Right atrium auricular region (tissue), 2 donors: ENCODE measurements around the gene SLC24A1. TPM values are rescaled to one million over a fixed set of nuclear protein-coding genes. Genes with fewer than 3 reads are reported as not detected.
A peak's percentile ranks its signal among the peaks of the same experiment; 100 is the strongest.

Experiments
- DNase-seq: peaks from one replicate; pipeline ENCODE4 v3.0.0-alpha.2; 2019; ENCODE audit warnings: low spot score
- H3K27ac ChIP-seq, 2 donors: fragments of 200-600 bp; sonication (generic); 1 replicate in 1 of 2; 2 replicates in 1 of 2; pipeline ENCODE4 v1.5.1; 2016 to 2019
- H3K27me3 ChIP-seq, 2 donors: fragments of 200-600 bp; sonication (generic); one replicate each; pipeline versions ENCODE4 v1.5.1 to v1.6.0; 2017 to 2019
- H3K36me3 ChIP-seq: fragments of 200-600 bp; sonication (generic); one replicate; pipeline ENCODE4 v1.5.1; 2016
- H3K4me1 ChIP-seq, 2 donors: fragments of 200-600 bp; sonication (generic); one replicate each; pipeline versions ENCODE4 v1.5.1 to v1.6.0; 2017 to 2019
- H3K4me3 ChIP-seq, 2 donors: fragments of 200-600 bp; sonication (generic); 1 replicate in 1 of 2; 2 replicates in 1 of 2; pipeline ENCODE4 v1.5.1; 2017 to 2019; ENCODE audit warnings: mild to moderate bottlenecking in 1 of 2, moderate library complexity in 1 of 2
- H3K9me3 ChIP-seq, 2 donors: fragments of 200-600 bp; sonication (generic); one replicate each; pipeline ENCODE4 v1.5.1; 2019
- total RNA-seq, 2 donors: library from RNA; depleted of rRNA; stranded (reverse); fragments of >200 nt; gene quantifications; one replicate each; pipeline ENCODE4 v1.1.0, GENCODE V29; 2016
- TF ChIP-seq, protein P1 (sequence below), 2 donors: fragments of 200-600 bp; sonication (generic); IDR thresholded peaks; one replicate each; pipeline ENCODE4 v1.5.1; 2019; ENCODE audit warnings: antibody characterized with exemption in 2 of 2

Gene SLC24A1
- total RNA-seq, 2 donors from 2014 or later = 1.9 to 2.8 TPM

DNA sequence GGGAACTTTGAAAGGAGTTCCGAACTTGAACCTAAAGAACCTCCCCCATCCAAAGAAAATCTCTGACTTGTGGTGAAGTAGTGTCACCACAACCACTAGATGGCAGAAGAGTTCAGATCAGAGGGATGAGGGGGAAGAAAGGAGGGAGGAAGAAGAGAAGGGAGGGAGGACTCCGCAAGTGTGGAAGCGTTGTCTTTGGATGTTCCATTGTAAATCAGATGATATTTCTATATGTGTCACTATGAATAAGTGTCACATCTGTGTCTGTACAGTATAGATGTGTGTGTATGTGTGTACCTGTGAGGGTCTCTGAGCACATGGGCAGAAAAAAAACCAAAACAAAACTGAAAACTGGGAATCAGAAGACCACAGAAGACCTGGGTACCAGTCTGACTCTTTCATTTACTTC lies 16.9 kb downstream of the SLC24A1 start:
- DNase-seq = no peak
- no peaks in the 10 kb centered on the region for H3K27me3 ChIP-seq
- TF ChIP-seq, protein P1, sequence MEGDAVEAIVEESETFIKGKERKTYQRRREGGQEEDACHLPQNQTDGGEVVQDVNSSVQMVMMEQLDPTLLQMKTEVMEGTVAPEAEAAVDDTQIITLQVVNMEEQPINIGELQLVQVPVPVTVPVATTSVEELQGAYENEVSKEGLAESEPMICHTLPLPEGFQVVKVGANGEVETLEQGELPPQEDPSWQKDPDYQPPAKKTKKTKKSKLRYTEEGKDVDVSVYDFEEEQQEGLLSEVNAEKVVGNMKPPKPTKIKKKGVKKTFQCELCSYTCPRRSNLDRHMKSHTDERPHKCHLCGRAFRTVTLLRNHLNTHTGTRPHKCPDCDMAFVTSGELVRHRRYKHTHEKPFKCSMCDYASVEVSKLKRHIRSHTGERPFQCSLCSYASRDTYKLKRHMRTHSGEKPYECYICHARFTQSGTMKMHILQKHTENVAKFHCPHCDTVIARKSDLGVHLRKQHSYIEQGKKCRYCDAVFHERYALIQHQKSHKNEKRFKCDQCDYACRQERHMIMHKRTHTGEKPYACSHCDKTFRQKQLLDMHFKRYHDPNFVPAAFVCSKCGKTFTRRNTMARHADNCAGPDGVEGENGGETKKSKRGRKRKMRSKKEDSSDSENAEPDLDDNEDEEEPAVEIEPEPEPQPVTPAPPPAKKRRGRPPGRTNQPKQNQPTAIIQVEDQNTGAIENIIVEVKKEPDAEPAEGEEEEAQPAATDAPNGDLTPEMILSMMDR (IDR thresholded peaks at IDR 0.05) = peak; percentile 50 to 81
- peaks cover 0 to 5% of the 10 kb centered on the region in 2 donors for H3K4me1 ChIP-seq
- no peak overlapping the region for H3K27ac ChIP-seq
- no peaks in the 10 kb centered on the region for H3K36me3 ChIP-seq
- no peaks in the 10 kb centered on the region for H3K9me3 ChIP-seq
- H3K4me3 ChIP-seq = no peak overlapping the region

DNA sequence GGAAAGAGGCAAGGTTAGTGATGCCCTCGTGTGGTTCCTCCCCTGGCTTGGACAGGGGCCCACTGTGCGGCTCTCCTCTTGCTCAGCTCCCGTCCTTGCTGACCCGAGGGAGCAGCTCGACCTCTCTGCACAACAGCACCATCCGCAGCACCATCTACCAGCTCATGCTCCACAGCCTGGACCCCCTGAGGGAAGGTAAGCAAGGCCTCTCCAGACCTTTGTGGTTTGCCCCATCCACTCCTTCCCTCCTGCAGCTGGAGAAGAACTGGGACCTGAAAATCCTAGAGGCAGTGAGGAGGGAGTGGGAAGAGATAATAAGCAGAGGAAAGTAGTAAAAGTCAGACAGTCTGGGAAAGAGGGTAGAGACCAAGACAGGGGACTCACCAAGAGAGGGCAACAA lies 17.8 kb downstream of the SLC24A1 start:
- no peaks in the 10 kb centered on the region for H3K9me3 ChIP-seq
- TF ChIP-seq, protein P1 (IDR thresholded peaks at IDR 0.05) = no peak
- H3K4me1 ChIP-seq = peaks cover 0 to 5% of the 10 kb centered on the region in 2 donors
- H3K36me3 ChIP-seq = no peaks in the 10 kb centered on the region
- DNase-seq = no peak
- no peaks in the 10 kb centered on the region for H3K27me3 ChIP-seq
- no peak overlapping the region for H3K27ac ChIP-seq
- H3K4me3 ChIP-seq = no peak overlapping the region

DNA sequence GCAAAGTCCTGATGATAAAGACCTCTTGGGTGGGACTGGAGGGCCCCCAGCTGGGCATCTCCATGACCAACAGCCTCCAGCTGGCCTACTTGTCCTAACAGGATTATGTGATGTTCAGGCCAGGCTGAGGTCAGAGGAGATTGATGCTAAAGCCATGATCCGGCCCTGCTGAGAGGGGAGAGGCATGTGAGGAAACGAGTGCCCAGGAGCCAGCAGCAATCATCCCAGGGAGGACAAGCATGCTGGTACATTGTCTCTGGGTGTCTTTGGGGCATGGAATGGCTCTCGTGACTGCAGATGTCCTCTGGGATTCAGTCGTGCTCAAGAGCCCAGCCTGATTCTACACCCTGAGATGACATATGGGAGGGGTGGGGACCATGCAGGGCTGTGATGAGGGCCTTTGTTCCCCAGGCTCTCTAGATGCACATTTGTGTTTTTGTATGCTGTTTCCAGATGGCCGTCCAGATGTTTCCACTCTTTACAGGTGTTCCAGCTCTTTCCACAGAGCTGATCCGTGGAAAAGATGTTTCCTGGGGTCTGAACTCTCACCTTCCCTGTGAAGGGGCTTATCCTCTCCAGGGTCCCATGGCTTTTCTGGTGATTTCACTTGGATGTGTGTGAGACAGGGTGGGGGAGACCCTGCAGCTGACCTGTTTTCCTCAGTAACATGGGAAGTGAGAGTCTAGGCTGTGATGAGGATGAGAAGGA lies 20.2 kb downstream of the SLC24A1 start:
- DNase-seq = no peak
- TF ChIP-seq, protein P1 (IDR thresholded peaks at IDR 0.05) = no peak
- no peaks in the 10 kb centered on the region for H3K36me3 ChIP-seq

DNA sequence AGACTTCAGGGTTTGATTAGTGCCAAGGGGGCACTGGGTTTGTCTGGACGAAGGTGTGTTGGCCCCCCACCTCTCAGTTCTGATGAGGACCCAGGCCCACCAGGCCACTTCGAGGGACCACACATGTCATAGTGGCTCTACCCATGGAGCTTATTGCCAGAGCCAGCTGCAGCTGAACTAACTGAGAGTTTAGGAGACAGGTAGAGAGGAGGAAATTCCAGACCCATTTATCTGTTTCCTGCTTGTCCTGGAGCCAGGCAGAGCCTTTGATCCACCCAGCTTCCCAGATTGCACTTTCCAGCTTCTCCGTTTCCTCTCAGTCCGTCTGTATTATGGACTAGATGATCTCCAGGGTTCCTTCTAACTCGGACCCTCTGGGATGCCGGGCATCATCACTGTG lies 20.9 kb downstream of the SLC24A1 start:
- Histone ChIP-seq H3K9me3 (no peaks in the 10 kb centered on the region), H3K36me3 (no peaks in the 10 kb centered on the region), H3K4me3 (no peak overlapping the region), H3K27me3 (no peaks in the 10 kb centered on the region), H3K4me1 (peaks cover 0 to 5% of the 10 kb centered on the region in 2 donors), H3K27ac (no peak overlapping the region)
- no peak for DNase-seq
- TF ChIP-seq, protein P1 (IDR thresholded peaks at IDR 0.05) = no peak

More for the DNA sequence above, 20.2 kb downstream of the SLC24A1 start:
- no peaks in the 10 kb centered on the region for H3K27me3 ChIP-seq
- peaks cover 0 to 5% of the 10 kb centered on the region in 2 donors for H3K4me1 ChIP-seq
- no peak overlapping the region for H3K27ac ChIP-seq
- no peaks in the 10 kb centered on the region for H3K9me3 ChIP-seq
- H3K4me3 ChIP-seq = no peak overlapping the region

DNA sequence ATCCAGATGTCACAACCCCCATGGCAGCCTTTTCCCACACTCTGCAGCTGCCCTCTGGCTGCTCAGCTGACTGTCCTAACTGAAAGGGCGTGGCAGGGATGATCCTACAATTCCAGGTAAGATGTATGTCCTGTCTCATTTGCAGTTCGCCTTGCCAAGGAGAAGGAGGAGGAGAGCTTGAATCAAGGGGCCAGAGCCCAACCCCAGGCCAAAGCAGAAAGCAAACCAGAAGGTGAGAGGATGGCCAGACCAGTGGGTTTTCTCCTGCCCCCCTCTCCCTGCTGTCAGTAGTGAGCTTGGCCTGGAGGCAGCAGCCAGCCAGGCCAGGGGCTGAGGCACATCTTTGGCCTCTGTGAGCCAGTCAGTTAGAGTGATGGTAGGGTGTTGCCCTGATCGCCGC lies 22.5 kb downstream of the SLC24A1 start:
- no peaks in the 10 kb centered on the region for H3K9me3 ChIP-seq
- no peak for DNase-seq

More for the DNA sequence above, 22.5 kb downstream of the SLC24A1 start:
- Histone ChIP-seq H3K36me3 (no peaks in the 10 kb centered on the region), H3K4me1 (no peaks in the 10 kb centered on the region), H3K4me3 (no peak overlapping the region), H3K27me3 (no peaks in the 10 kb centered on the region), H3K27ac (no peak overlapping the region)
- TF ChIP-seq, protein P1 (IDR thresholded peaks at IDR 0.05) = no peak
